Nephron (organoid): ENCODE measurements around the gene EHBP1.
"Not testable (repeated sequence)": the region's sequence is repeated elsewhere in the genome, so short reads cannot be mapped to it uniquely, and the experiment has no call there.

Source experiments
- H3K27ac Mint-ChIP-seq, 3 experiments: 2 replicates each; pipeline ENCODE4 v1.8.0; 2020; ENCODE audit warnings: mixed read lengths in 3 of 3, mild to moderate bottlenecking in 2 of 3, moderate library complexity in 1 of 3
- H3K27me3 Mint-ChIP-seq: 2 replicates; pipeline ENCODE4 v1.8.0; 2021; ENCODE audit warnings: low read depth, mild to moderate bottlenecking, moderate library complexity, mixed read lengths
- H3K36me3 Mint-ChIP-seq: 2 replicates; pipeline ENCODE4 v1.8.0; 2020; ENCODE audit warnings: low read depth, mixed read lengths
- H3K4me1 Mint-ChIP-seq: 2 replicates; pipeline ENCODE4 v1.8.0; 2020; ENCODE audit warnings: mixed read lengths
- H3K4me3 Mint-ChIP-seq, 3 experiments: 2 replicates each; pipeline ENCODE4 v1.8.0; 2020; ENCODE audit warnings: mild to moderate bottlenecking in 3 of 3, mixed read lengths in 3 of 3, moderate library complexity in 2 of 3
- H3K9me3 Mint-ChIP-seq: 2 replicates; pipeline ENCODE4 v1.8.0; 2020; ENCODE audit warnings: mixed read lengths
- TF ChIP-seq, protein P1 (sequence below), 3 experiments: fragments of 200-600 bp; sonication (generic); IDR thresholded peaks; one replicate each; pipeline ENCODE4 v1.5.0; 2021; ENCODE audit warnings: antibody characterized with exemption in 3 of 3; ENCODE audit not compliant: unreplicated experiment in 3 of 3

The EHBP1 gene

DNA sequence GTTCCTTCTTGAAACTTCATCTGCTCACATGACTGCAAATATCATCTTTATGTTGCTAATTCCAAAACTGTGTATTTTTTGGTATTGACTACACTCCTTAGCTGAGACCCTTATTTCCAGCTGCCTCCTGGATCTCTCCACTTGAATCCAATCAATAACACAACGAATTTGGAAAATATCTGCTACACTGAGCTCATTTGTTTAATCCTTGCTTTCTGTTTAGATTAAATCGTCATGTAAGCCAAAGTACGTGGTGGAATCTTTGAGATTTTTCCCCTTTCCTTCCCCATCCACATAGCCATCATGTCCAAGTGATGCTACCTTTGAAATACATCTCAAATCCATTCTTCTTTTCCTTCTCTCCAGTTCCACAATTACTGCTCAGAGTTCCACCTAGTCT is 360.8 kb downstream of the EHBP1 start:
- Mint-ChIP-seq H3K27ac (no peak overlapping the region), H3K36me3 (no peaks in the 10 kb centered on the region), H3K9me3 (no peaks in the 10 kb centered on the region), H3K4me3 (no peak overlapping the region), H3K27me3 (peaks cover 71% of the 10 kb centered on the region), H3K4me1 (no peaks in the 10 kb centered on the region)
- TF ChIP-seq, protein P1, sequence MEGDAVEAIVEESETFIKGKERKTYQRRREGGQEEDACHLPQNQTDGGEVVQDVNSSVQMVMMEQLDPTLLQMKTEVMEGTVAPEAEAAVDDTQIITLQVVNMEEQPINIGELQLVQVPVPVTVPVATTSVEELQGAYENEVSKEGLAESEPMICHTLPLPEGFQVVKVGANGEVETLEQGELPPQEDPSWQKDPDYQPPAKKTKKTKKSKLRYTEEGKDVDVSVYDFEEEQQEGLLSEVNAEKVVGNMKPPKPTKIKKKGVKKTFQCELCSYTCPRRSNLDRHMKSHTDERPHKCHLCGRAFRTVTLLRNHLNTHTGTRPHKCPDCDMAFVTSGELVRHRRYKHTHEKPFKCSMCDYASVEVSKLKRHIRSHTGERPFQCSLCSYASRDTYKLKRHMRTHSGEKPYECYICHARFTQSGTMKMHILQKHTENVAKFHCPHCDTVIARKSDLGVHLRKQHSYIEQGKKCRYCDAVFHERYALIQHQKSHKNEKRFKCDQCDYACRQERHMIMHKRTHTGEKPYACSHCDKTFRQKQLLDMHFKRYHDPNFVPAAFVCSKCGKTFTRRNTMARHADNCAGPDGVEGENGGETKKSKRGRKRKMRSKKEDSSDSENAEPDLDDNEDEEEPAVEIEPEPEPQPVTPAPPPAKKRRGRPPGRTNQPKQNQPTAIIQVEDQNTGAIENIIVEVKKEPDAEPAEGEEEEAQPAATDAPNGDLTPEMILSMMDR (IDR thresholded peaks at IDR 0.05; ENCODE audit: unreplicated experiment in 3 of 3) = no peak

DNA sequence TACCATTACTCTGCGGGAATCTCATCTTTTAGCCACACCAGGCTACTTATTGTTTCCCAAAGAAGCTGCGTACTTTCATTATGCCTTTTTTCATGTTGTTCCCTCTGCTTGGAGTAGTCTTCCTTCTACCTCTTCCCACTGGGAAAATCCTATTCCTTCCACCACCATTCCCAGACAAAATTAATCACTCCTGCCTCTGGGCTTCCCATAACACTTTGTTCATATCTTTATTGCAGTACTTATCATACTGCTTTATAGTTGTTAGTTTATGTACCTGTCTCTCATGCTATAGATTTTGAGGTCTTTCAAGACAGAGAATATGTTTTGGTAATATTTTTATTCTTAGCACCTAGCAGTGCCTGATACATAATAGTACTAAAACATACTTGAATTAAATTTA is 361.3 kb downstream of the EHBP1 start:
- no peak overlapping the region for H3K4me3 Mint-ChIP-seq
- no peaks in the 10 kb centered on the region for H3K36me3 Mint-ChIP-seq
- H3K4me1 Mint-ChIP-seq = no peaks in the 10 kb centered on the region
- no peaks in the 10 kb centered on the region for H3K9me3 Mint-ChIP-seq
- TF ChIP-seq, protein P1 (IDR thresholded peaks at IDR 0.05; ENCODE audit: unreplicated experiment in 3 of 3) = no peak
- no peak overlapping the region for H3K27ac Mint-ChIP-seq
- H3K27me3 Mint-ChIP-seq = peaks cover 65% of the 10 kb centered on the region

DNA sequence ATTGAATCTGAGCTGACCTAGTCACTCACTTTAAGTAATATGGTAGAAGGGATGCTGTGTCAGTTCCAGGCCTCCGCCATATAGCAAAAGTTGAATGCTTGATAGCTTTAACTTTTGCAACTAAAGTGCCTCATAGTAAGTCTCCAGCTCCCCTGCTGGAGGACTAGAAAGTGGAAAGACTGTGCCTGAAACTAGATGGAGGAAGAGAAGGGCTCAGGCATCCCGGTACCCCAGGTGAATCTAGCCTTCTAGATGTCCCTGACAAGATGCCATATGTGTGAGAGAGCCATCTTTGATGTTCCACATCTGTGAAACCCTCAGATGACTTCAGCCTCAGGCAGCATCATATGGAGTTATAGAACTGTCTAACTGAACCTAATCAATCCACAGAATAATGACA is 366.2 kb downstream of the EHBP1 start:
- TF ChIP-seq, protein P1 (IDR thresholded peaks at IDR 0.05; ENCODE audit: unreplicated experiment in 3 of 3) = no peak
- no peaks in the 10 kb centered on the region for H3K4me1 Mint-ChIP-seq
- H3K27ac Mint-ChIP-seq = no peak overlapping the region
- no peak overlapping the region for H3K4me3 Mint-ChIP-seq
- no peaks in the 10 kb centered on the region for H3K9me3 Mint-ChIP-seq
- H3K27me3 Mint-ChIP-seq = peaks cover 31% of the 10 kb centered on the region
- H3K36me3 Mint-ChIP-seq = no peaks in the 10 kb centered on the region

DNA sequence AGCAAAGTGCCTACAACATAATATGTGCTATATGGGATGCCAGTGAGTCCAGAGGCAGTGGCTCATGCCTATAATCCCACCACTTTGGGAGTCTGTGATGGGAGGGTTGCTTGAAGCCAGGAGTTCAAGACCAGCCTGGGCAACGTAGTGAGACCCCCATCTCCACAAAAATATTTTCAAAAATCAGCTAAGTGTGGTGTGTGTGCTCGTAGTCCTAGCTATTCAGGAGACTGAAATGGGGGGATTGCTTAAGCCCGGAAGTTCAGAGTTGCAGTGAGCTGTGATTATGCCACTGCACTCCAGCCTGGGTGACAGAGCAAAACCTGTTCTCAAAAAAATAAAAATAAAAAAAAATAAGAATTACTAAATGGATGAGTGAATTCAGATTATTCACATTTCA is 368.5 kb downstream of the EHBP1 start:
- Mint-ChIP-seq H3K27ac (no peak overlapping the region), H3K4me3 (no peak overlapping the region), H3K9me3 (no peaks in the 10 kb centered on the region), H3K4me1 (no peaks in the 10 kb centered on the region), H3K36me3 (no peaks in the 10 kb centered on the region), H3K27me3 (peaks cover 16% of the 10 kb centered on the region)
- TF ChIP-seq, protein P1 (IDR thresholded peaks at IDR 0.05; ENCODE audit: unreplicated experiment in 3 of 3) = no peak

DNA sequence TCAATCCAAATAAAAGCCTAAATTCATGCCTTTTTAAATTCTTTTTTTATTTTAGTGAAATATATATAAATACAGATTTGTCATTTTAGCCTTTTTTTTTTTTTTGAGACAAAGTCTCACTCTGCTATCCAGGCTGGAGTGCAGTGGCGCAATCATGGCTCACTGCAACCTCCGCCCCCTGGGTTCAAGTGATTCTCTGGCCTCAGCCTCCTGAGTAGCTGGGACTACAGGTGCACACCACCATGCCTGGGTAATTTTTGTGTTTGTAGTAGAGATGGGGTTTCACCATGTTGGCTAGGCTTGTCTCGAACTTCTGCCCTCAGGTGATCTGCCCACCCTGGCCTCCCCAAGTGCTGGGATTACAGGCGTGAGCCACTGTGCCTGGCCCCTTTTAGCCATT is 368.9 kb downstream of the EHBP1 start:
- not testable (repeated sequence) for H3K9me3 Mint-ChIP-seq, H3K4me1 Mint-ChIP-seq, H3K27ac Mint-ChIP-seq, H3K36me3 Mint-ChIP-seq, H3K4me3 Mint-ChIP-seq
- peaks cover 16% of the 10 kb centered on the region for H3K27me3 Mint-ChIP-seq

DNA sequence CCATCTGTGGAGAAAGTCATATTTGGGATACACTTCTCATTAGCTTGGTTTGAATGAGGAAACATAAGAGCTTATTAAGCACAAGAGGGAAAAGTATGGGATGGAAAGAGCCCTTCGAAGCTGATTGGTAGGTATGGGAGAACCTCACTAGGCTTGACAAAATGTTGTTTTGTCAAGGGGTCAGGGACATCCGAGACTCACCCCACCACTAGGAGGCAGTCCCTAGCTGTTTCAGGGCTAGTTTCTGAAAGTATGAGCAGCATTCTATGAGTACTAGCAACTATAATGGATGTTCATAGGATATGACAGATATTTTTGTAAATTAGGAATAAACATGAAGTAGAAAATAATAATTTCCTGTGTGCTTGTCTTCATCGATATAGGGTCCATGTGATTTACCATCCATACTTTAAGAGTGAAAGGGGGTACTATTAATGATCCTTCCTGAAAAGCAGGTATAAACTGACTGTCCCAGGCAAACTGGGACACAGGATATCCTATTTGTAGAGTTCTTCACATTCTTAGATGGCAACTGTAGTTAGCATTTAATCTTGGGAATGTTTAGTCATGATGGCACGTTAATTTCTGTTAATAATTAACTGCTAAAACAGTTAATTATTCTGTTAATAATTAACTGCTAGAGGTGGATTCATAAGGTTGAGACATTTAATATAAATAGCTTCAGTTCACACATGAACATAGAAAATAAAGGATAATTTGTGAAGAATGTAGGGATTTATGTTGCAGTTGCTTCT is 373.5 kb downstream of the EHBP1 start:
- Mint-ChIP-seq H3K4me1 (no peaks in the 10 kb centered on the region), H3K4me3 (no peak overlapping the region), H3K27me3 (peaks cover 6% of the 10 kb centered on the region), H3K27ac (no peak overlapping the region), H3K9me3 (no peaks in the 10 kb centered on the region), H3K36me3 (no peaks in the 10 kb centered on the region)
- TF ChIP-seq, protein P1 (IDR thresholded peaks at IDR 0.05; ENCODE audit: unreplicated experiment in 3 of 3) = no peak
